IPS-18c (cell line): ENCODE measurements around the gene MROH2A.

Experiments
- H3K4me3 ChIP-seq: 2 replicates; pipeline ENCODE4 v1.7.0; 2013; ENCODE audit warnings: low read depth, mild to moderate bottlenecking, low read length, moderate library complexity; ENCODE audit not compliant: insufficient read depth
- H3K9me3 ChIP-seq: one replicate; pipeline ENCODE4 v1.6.1; 2013; ENCODE audit warnings: mild to moderate bottlenecking, low read length, moderate library complexity; ENCODE audit not compliant: control insufficient read depth, insufficient read depth

Gene MROH2A

DNA sequence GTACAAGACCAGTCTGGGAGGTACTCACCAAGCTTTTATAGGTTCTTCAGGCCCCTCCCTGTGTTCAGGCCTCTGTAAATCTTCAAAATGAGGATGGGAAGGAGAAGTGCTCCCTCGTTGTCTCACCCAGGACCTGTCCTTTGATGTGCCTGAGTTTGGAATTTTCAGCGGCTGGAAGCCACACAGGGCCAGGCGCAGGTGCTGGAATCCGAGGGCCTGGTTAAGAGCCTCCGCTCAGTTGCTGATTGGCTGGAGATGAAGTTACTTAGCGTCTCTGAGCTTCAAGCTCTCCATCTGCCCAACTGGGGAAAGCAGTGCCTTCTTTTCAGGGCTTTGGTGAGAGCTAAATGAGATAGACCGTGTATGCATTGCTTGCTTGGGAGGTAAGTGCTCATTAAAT is 46.2 kb downstream of the MROH2A start:
- Histone ChIP-seq H3K9me3 (no peaks in the 10 kb centered on the region), H3K4me3 (no peak overlapping the region)

DNA sequence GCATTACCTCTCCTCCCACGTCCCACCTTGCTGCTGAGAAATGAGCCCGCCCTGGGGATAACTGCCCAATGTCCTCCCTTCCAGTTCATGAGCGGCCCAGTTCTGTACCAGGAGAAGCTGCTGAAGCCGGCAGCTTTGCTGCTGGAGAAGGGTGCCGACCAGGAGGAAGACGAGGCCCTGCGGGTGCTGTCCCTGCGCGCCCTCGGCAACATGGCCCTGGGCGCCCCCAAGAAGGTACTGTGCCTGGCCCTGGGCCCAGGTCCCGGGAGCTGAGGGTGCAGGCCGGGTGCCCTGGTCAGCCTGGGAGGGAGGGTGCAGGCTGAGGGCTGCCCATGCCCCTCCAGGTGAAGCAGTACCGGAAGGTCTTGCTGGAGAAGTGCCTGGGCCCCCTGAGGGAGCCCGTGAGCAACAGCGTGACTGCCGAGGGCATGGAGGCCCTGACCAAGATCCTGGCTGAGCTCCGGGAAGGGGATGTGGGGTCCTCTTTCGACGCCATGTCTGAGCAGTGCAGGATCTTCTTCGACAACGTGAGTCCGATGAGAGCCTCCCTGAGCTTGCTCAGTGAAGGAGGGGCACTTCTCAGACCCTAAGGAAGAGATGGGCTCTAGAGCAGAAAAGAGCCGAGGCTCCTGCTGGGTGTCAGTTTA is 50.5 kb downstream of the MROH2A start:
- Histone ChIP-seq H3K4me3 (no peak overlapping the region), H3K9me3 (no peaks in the 10 kb centered on the region)

- no peaks in the 10 kb centered on the region for H3K9me3 ChIP-seq
- H3K4me3 ChIP-seq, result no peak overlapping the region
Measured at GRCh38 chr2:233829193-233830110, 51.3 kb downstream of the MROH2A start.

DNA sequence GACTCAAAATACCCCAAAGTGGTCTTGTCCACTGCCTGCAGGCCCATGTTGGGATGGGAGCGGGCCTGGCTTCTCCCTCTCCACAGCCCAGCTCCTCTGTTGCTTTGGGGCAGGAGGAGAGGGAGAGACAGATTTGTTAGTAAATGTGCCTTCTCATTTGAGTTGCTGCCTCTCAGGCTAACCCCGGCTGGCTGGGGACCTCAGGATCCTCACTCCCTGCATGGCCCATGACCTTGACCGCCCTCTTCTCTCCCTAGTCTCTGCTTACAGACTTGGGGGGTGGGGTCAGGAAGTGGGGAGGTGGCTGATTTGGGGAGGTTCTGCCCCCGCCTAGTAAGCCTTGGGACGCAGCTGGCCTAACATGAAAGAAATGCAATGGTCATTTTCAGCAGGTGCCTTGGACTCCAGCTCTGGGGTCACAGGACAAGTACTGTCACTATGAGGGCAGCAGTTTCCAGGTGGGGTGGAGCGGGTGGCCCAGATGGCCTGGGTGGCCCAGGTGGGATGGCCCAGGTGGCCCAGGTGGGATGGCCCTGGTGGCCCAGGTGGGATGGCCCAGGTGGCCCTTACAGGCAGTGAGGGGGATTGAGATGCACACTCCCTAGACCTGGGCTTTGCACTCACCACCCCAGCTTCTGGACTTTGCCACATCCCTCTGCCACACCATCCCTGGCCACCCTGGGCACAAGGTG is 52.1 kb downstream of the MROH2A start:
- Histone ChIP-seq H3K4me3 (no peak overlapping the region), H3K9me3 (no peaks in the 10 kb centered on the region)

- no peak overlapping the region for H3K4me3 ChIP-seq
- H3K9me3 ChIP-seq, result no peaks in the 10 kb centered on the region
Measured at GRCh38 chr2:233831011-233831721, 53.0 kb downstream of the MROH2A start.

- Histone ChIP-seq H3K9me3 (no peaks in the 10 kb centered on the region), H3K4me3 (no peak overlapping the region)
Measured at GRCh38 chr2:233831861-233832260, 53.7 kb downstream of the MROH2A start.

DNA sequence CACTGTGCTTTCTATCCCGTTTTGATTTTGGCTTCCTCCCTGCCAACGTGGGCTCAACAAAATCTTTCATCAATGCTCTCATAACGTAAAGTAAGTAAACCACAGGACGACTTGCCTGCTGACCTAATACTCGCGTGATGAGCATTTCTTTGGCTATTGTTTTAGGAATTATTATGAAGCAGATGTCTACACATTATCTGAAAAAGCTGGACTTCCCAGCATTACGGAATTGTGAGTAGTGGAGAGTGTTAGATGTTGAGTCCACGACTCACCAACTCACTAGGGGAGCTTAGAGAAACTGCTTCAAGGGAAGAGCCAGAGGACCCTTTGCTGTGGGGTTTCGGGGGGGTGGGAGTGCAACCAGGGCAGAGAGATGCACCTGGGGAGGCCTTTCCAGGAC is 54.3 kb downstream of the MROH2A start:
- no peak overlapping the region for H3K4me3 ChIP-seq
- no peaks in the 10 kb centered on the region for H3K9me3 ChIP-seq

GRCh38 chr2:233832869-233833311 is 54.8 kb downstream of the MROH2A start:
- Histone ChIP-seq H3K9me3 (no peaks in the 10 kb centered on the region), H3K4me3 (no peak overlapping the region)

DNA sequence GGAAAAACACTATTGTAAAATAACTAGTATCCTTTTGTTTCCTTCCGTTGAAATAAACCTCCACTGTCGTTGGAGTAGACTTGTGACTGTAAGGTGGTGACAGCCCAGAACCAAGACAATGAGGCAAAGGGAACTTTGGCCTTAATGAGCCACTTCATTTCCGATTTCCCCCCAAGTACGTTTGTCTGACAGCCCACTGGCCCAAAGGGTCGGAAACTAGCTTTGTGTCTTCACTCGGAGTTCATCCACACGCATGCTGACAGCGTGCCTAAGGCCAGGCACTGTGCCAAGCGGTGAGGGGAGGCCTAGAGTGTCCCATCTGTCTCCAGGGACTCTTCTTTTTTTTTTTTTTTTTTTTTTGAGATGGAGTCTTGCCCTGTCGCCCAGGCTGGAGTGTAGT is 55.2 kb downstream of the MROH2A start:
- Histone ChIP-seq H3K4me3 (no peak overlapping the region), H3K9me3 (no peaks in the 10 kb centered on the region)

DNA sequence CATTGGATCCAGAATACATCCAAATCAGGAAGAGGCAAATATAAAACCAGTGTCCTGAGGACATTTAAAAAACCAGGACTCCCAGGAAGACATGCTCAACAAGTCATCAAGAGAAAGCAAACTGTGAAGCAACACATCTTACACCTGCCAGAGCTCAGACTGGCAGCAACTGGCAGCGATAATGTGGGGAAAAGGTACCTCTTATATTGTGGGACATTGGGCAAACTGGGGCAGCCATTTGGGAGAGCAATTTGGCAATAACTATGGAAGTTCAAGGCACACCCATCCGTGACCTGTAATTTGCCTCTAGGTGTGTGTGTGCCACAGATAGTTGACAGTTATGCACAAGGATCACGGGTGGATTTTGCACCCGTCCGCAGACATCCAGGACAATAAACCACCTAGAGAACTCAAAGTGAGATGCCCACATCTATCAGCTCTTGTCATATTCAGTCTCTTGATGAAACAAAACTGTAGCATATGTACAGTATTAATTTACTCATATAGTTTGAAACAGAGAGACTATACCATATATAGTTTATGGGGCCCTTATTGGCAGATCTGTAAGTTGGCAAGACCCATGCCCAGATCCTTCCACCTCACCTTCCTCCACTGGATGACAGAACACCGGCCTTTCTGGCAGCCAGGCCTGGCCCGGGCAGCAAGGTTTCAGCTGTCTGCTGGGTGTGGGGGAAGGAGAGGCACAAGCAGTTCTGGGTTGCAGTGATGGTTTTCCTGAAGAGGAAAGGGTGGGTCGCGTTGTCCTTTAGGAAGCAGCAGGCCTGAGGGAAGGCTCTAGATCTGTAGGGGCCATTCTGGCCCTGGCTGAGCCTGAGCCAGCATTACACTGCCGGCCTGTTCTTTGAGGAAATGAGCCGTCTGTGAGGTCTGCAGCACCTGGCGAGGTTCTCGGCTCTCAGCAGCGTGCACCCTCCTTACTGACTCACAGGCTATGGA is 57.4 kb downstream of the MROH2A start:
- Histone ChIP-seq H3K4me3 (no peak overlapping the region), H3K9me3 (no peaks in the 10 kb centered on the region)

DNA sequence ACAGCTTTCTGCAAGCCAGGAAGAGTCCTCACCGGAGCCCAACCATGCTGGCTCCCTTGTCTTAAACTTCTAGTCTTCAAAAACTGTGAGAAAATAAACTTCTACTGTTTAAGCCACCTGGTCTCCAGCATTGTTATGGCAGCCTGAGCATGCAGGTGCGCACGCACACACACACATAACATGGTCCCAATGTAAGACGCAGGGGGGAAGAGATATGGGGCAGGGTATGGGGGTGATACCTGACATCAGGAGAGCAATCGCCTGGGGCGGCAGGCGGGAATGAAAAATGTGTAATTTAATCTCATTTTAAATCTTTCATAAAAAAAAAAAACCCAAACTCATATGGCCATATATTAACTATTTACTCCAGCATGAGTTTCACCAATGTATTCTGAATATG is 58.2 kb downstream of the MROH2A start:
- no peak overlapping the region for H3K4me3 ChIP-seq
- H3K9me3 ChIP-seq, result no peaks in the 10 kb centered on the region

GRCh38 chr2:233837694-233838229 is 59.6 kb downstream of the MROH2A start:
- Histone ChIP-seq H3K4me3 (no peak overlapping the region), H3K9me3 (no peaks in the 10 kb centered on the region)

DNA sequence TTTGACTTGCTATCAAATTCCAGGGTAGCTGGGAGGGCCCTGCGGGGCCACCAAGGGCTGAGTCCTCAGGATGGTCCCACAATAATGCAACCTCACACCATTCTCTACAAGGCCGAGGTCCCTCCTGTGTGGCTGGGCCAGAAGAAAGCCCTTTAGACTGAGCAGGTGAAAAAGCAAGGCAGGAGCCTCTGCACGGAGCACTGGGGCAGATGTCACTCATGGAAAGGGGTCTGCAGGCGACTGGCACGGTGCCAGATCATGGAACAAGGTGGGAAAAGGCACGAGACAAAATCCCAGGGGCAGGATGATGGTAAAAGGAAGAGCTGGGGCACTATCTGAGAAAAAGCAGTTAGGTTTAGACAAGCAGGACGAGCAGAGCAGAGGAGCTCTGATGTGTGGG is 60.1 kb downstream of the MROH2A start:
- Histone ChIP-seq H3K4me3 (no peak overlapping the region), H3K9me3 (no peaks in the 10 kb centered on the region)

DNA sequence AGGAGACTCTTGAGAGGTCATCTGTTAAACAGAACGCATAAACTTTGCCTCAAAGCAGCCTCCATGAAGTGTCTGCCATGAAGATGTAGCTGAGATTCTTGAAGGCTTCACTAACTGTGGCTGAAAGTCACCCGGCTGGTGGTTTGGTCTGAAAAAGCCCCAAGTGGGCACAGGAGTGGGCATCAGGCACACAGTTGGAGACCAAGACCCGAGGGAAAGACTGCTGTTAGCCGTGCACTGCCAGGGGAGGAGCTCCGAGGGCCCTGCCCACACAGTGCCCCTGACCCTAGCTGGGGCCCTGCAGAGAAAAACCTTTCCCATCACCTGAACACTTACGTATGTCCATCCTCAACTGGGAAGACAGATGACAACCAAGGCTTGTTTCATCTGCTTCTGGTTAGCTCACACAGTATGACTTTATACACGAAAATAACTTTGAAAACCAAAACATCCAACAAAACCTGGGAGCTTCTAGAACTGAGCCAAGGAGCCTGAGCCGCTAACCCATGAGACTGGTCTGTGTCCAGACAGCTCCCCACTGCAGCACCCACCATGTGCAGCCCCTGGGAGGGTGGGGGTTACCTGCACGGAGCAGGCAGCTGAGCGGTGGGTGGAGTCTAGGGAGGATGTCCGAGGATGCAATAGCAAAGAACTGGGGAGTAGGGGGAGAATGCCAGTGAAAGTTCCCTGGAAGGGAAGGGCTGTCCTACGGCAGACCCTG is 60.8 kb downstream of the MROH2A start:
- no peaks in the 10 kb centered on the region for H3K9me3 ChIP-seq
- no peak overlapping the region for H3K4me3 ChIP-seq

DNA sequence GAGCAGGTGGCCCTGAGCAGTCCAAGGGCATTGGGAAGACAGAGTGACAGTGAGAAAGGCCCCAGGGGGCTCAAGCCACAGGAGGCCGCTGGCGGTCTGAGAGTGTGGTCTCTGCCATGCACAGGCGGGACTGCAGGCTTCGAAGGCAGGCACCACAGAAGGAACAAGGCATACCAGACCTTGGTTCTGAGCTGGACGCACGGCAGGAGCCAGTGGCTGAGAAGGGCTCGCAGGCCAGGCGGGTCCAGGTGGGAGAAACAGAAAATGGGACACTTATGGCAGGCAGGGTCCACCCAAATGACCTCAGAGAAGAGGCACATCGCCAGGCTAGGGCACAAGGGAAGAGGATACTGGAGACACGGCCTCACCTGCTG is 61.3 kb downstream of the MROH2A start:
- no peaks in the 10 kb centered on the region for H3K9me3 ChIP-seq
- no peak overlapping the region for H3K4me3 ChIP-seq

- H3K4me3 ChIP-seq, result no peak overlapping the region
- H3K9me3 ChIP-seq, result no peaks in the 10 kb centered on the region
Measured at GRCh38 chr2:233840520-233840919, 62.4 kb downstream of the MROH2A start.
